ENCODE results near the gene FBXO5. TPM values are rescaled to one million over a fixed set of nuclear protein-coding genes. Genes with fewer than 3 reads are reported as not detected.
"Not testable (repeated sequence)": the region's sequence is repeated elsewhere in the genome, so short reads cannot be mapped to it uniquely, and the experiment has no call there.

The FBXO5 gene, protein sequence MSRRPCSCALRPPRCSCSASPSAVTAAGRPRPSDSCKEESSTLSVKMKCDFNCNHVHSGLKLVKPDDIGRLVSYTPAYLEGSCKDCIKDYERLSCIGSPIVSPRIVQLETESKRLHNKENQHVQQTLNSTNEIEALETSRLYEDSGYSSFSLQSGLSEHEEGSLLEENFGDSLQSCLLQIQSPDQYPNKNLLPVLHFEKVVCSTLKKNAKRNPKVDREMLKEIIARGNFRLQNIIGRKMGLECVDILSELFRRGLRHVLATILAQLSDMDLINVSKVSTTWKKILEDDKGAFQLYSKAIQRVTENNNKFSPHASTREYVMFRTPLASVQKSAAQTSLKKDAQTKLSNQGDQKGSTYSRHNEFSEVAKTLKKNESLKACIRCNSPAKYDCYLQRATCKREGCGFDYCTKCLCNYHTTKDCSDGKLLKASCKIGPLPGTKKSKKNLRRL
- 10 to 100 TPM; 29.0 to 39.7 (median 37.0) TPM for polyA plus RNA-seq (ENCODE audit: insufficient read length in 4 of 4)

- peak; percentile 93 to 95 (median 94) for DNase-seq (ENCODE audit: low read depth in 4 of 4, low spot score in 3 of 4)
Measured at GRCh38 chr6:152982904-152983636, at the start of gene FBXO5. TSS of gene FBXO5 (minus strand) at chr6:152983041. CDS start at chr6:152982959, 82 bp downstream.

- peak in 1 of 4 donors; percentile 9 for DNase-seq (ENCODE audit: low read depth in 4 of 4, low spot score in 3 of 4)
Measured at GRCh38 chr6:153032255-153032882, 49.5 kb upstream of the FBXO5 start.

- no peak for DNase-seq (ENCODE audit: low read depth in 4 of 4, low spot score in 3 of 4)
Measured at GRCh38 chr6:153031335-153031955, 48.6 kb upstream of the FBXO5 start.

DNA sequence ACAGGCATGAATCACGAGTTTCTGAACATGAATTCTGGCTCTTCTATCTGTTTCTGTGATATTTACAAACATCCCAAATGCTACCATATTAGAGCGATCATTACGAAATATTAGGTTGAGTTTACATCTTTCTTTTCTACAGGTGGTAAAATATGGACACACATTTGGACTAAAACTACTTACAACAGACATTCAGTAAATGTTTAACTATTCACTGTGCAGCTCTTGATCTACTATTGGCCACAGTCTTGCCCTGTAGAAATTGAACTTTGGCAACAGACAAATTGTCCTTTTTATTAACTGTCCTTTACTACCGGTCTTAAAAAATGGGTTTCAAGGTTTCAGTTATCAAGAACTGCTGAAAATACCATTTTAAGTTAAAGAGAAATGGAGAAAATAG lies 46.1 kb upstream of the FBXO5 start:
- DNase-seq (ENCODE audit: low read depth in 4 of 4, low spot score in 3 of 4) = no peak

DNA sequence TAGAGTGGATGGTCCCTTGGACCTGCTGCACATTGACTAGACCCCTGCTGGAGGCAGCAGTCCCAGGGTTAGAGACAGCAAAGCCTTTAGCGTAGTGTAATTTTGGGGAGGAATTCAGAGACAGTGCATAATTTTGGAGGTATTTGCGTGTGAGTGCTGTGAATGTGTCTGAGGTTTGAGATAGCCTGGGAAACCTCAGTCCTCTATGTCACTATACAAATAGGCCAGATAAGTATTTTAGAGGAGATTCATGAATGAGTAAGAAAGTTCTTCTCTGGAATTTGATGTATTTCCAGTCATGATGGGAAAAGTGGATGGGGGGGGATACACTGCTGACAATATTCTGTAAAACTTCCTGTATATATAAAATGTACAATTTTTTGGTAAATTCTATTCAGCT lies 45.4 kb upstream of the FBXO5 start:
- DNase-seq (ENCODE audit: low read depth in 4 of 4, low spot score in 3 of 4) = no peak

GRCh38 chr6:153027480-153027879 lies 44.6 kb upstream of the FBXO5 start:
- DNase-seq (ENCODE audit: low read depth in 4 of 4, low spot score in 3 of 4) = no peak

GRCh38 chr6:153024709-153025017 lies 41.8 kb upstream of the FBXO5 start:
- DNase-seq (ENCODE audit: low read depth in 4 of 4, low spot score in 3 of 4) = no peak

DNA sequence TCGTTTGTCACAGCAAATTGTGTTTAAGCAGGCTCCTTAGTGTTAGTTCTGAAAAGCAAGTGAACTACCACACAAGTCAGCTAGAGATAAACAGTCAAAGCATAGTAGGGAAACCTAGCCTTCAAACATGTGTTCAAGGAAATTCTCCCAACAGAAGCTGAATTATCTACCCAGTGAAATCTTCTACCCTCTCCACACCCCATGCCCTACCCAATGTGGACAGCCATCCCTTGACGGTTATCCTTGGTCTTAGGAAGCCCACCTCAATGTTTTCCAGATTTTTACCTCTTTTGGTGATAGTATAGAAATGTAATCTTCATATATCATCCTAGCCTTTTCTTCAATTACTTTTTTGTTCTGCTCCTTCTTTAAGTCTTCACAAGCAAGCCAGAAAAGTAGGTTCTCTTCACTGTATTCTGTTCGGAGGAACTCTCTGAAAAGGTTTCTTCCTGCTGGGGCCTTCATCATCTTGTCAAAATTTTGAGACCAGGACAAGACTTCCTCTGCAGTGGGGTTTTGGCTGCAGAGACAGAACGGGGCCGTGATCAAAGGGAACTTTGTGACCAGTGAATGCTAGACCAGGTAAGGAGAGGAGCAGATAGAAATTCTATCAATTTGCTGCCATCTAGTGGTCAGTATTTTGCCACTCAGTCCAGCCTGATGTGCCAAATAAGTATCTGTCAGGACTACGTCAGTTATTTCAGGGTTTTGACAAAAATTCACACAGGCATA lies 41.3 kb upstream of the FBXO5 start:
- peak in 1 of 4 donors; percentile 29 for DNase-seq (ENCODE audit: low read depth in 4 of 4, low spot score in 3 of 4)

DNA sequence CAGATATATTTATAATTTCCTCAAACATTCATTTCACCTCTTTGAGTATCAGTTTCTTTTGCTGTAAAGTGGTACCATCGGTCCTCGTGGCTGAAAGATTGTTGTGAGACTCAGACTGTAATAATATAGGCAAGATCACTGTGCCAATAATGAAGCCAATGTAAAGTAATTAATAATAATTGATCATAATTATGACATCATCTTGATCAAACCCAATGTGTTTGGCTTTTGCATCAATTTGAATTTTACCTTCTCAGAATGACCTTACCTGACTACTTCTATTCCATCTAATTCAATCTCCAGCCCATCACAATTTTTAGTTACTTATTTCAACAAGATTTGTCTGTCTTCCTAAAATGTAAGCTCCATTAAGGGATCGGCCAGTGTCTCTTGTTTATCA lies 35.5 kb upstream of the FBXO5 start:
- no peak for DNase-seq (ENCODE audit: low read depth in 4 of 4, low spot score in 3 of 4)

DNA sequence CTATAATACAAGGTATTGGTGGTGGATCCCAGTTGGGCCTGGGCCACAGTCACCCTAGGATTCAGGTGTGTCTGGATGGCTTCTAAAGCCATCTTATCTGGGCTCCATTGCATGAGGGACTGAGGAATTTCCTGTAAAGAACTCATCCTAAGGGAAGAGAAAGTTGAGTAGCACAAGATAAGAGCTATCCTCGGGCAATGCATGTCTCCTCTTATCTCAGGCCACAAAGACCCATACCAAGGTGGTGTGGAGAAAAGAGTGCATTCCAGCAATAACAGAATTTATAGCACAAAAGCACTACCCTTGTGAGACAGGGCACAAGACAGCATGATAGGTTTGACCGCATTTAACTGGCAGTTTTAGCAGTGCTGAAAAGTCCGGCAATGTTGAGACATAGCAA lies 34.0 kb upstream of the FBXO5 start:
- no peak for DNase-seq (ENCODE audit: low read depth in 4 of 4, low spot score in 3 of 4)

GRCh38 chr6:153015094-153015640 lies 32.3 kb upstream of the FBXO5 start:
- DNase-seq (ENCODE audit: low read depth in 4 of 4, low spot score in 3 of 4) = no peak

DNA sequence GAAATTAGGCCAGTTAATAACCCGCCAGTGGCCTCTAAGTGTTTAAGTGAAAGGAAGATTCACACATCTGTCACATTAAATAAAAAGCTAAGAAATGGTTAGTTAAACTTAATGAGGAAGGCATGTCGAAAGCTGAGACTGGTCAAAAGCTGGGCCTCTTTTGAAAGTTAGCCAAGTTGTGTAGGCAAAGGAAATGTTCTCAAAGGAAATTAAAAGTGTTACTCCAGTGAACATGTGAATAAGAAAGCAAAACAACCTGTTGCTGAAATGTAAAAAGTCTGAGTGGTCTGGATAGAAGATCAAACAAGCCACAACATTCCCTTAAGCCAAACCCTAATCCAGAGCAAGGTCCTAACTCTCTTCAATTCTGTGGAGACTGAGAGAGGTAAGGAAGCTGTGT lies 30.6 kb upstream of the FBXO5 start:
- DNase-seq (ENCODE audit: low read depth in 4 of 4, low spot score in 3 of 4) = no peak

GRCh38 chr6:153012856-153013255 lies 30.0 kb upstream of the FBXO5 start:
- no peak for DNase-seq (ENCODE audit: low read depth in 4 of 4, low spot score in 3 of 4)

DNA sequence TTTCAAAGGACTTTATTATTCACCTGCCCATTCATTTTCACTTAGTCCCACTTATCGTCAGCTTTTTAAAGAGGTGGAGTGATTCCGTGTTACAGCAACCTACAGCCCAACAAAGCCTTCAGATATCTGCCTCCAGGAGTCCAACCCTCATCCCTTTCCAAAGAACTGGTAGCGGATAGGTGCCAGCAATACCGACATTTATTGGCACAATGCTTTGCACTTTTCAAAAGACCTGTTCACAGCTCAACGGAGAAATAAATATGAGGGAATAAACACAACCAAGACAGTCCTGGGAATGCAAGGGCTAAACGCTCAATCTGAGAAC lies 20.5 kb upstream of the FBXO5 start:
- no peak for DNase-seq (ENCODE audit: low read depth in 4 of 4, low spot score in 3 of 4)

GRCh38 chr6:153002613-153003365 lies 19.9 kb upstream of the FBXO5 start, which contains the start of gene MTRF1L:
TSS of gene MTRF1L (minus strand) at chr6:153002709. CDS start at chr6:153002685, 24 bp downstream.
- peak; percentile 91 to 94 (median 92) for DNase-seq (ENCODE audit: low read depth in 4 of 4, low spot score in 3 of 4)

GRCh38 chr6:153001767-153002612 lies 19.1 kb upstream of the FBXO5 start:
- no peak for DNase-seq (ENCODE audit: low read depth in 4 of 4, low spot score in 3 of 4)

DNA sequence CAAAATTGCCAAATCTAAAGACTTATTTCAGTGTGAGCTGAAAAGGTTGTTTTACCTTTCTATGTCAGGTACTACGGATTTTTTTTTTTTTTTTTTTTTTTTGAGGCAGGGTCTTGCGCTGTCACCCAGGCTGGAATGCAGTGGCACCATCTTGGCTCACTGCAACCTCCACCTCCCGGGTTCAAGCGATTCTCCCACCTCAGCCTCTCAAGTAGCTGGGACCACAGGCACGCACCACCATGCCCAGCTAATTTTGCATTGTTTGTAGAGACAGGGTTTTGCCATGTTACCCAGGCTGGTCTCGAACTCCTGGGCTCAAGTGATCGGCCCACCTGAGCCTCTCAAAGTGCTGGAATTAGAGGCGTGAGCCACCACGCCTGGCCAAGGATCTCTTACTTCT lies 17.9 kb upstream of the FBXO5 start:
- DNase-seq (ENCODE audit: low read depth in 4 of 4, low spot score in 3 of 4) = not testable (repeated sequence)

DNA sequence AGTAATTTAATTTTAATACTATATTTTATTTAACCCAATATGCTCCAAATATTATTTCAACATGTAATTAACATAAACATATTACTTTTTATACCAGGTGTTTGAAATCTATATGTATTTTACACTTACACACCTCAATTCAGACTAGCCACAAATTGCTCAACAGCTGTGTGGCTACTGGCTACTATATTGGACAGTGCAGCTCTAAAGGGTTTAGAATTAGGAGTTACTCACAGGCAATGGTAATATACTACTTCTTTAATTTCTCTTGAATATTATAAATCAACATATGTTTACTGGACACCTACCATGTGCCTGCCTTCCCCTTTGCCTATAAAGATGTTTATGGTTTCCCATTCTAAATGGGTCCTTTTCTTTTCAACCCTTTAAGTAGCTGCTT lies 17.4 kb upstream of the FBXO5 start:
- no peak for DNase-seq (ENCODE audit: low read depth in 4 of 4, low spot score in 3 of 4)
